ENCODE measurements around the gene HSFX2.
"Not testable (repeated sequence)": the region's sequence is repeated elsewhere in the genome, so short reads cannot be mapped to it uniquely, and the experiment has no call there.

Gene HSFX2

DNA sequence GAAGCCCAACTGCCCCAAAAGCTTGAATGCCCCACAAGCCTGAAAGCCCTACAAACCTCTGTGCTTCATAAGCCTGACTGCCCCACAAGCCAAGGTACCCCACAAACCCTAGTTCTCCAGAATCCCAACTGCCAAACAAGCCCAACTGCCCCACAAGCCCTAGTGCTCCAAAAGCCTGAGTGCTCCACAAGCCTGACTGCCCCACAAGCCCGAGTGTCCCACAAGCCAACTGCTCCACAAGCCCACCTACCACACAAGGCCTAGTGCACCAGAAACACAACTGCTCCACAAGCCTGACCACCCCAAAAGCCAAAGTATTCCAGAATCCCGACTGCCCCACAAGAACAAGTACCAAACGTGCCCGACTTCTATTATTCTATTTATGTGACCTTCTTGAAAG lies 31.8 kb downstream of the HSFX2 start:
- no peak overlapping the region for H3K4me3 ChIP-seq (ENCODE audit: low read length, poor library complexity, severe bottlenecking)
- no peak overlapping the region for H3K9ac ChIP-seq (ENCODE audit: low read depth, low read length, poor library complexity, severe bottlenecking)
- H3K4me2 ChIP-seq (ENCODE audit: low read depth, low read length, poor library complexity, severe bottlenecking) = no peak overlapping the region
- H3K36me3 ChIP-seq (ENCODE audit: insufficient read depth, low read length) = no peaks in the 10 kb centered on the region
- no peak for TF ChIP-seq EZH2phosphoT487 (IDR thresholded peaks at IDR 0.05; ENCODE audit: borderline replicate concordance)
- TF ChIP-seq, protein P1, sequence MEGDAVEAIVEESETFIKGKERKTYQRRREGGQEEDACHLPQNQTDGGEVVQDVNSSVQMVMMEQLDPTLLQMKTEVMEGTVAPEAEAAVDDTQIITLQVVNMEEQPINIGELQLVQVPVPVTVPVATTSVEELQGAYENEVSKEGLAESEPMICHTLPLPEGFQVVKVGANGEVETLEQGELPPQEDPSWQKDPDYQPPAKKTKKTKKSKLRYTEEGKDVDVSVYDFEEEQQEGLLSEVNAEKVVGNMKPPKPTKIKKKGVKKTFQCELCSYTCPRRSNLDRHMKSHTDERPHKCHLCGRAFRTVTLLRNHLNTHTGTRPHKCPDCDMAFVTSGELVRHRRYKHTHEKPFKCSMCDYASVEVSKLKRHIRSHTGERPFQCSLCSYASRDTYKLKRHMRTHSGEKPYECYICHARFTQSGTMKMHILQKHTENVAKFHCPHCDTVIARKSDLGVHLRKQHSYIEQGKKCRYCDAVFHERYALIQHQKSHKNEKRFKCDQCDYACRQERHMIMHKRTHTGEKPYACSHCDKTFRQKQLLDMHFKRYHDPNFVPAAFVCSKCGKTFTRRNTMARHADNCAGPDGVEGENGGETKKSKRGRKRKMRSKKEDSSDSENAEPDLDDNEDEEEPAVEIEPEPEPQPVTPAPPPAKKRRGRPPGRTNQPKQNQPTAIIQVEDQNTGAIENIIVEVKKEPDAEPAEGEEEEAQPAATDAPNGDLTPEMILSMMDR (conservative IDR thresholded peaks at IDR 0.05; ENCODE audit: low read length) = no peak
- H3K27me3 ChIP-seq (ENCODE audit: insufficient read depth, low read length, poor library complexity, severe bottlenecking) = no peaks in the 10 kb centered on the region
- H2AFZ ChIP-seq (ENCODE audit: low read length) = no peak overlapping the region
- H3F3A ChIP-seq (ENCODE audit: low read depth) = no peaks in the 10 kb centered on the region
- H3K4me1 ChIP-seq (ENCODE audit: insufficient read depth, low read length, poor library complexity, severe bottlenecking) = no peaks in the 10 kb centered on the region
- H4K20me1 ChIP-seq (ENCODE audit: insufficient read depth, low read length, poor library complexity, severe bottlenecking) = no peaks in the 10 kb centered on the region
- no peaks in the 10 kb centered on the region for H3K79me2 ChIP-seq (ENCODE audit: insufficient read depth, low read length)
- H3K9me2 ChIP-seq (replicated peaks; ENCODE audit: low read depth, low read length) = no peaks in the 10 kb centered on the region
- no peaks in the 10 kb centered on the region for H3K9me3 ChIP-seq (ENCODE audit: insufficient read depth, low read depth, low read length)

DNA sequence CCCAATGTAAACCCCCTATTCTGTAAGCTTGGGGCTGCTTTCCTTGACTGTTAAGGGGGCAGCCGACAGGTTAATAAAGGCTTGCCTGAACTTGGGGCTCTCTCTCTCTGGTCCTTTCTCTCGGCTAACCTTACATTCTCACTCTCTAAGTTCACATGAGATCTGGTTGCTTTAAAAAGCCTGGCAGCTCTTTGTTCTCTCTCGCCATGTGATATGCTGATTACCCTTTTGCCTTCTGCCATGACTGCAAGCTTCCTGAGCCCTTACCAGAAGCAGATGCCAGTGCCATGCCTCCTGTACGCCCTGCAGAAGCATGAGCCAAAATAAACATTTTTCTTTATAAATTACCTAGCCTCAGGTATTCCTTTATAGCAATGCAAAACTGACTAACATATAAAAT lies 39.9 kb downstream of the HSFX2 start:
- not testable (repeated sequence) for H4K20me1 ChIP-seq (ENCODE audit: insufficient read depth, low read length, poor library complexity, severe bottlenecking); H3K9me2 ChIP-seq (replicated peaks; ENCODE audit: low read depth, low read length); H3K36me3 ChIP-seq (ENCODE audit: insufficient read depth, low read length); H3K9me3 ChIP-seq (ENCODE audit: insufficient read depth, low read depth, low read length); H3K4me1 ChIP-seq (ENCODE audit: insufficient read depth, low read length, poor library complexity, severe bottlenecking); H3K4me3 ChIP-seq (ENCODE audit: low read length, poor library complexity, severe bottlenecking); H3F3A ChIP-seq (ENCODE audit: low read depth); H3K79me2 ChIP-seq (ENCODE audit: insufficient read depth, low read length); H2AFZ ChIP-seq (ENCODE audit: low read length); H3K27me3 ChIP-seq (ENCODE audit: insufficient read depth, low read length, poor library complexity, severe bottlenecking); H3K4me2 ChIP-seq (ENCODE audit: low read depth, low read length, poor library complexity, severe bottlenecking); H3K9ac ChIP-seq (ENCODE audit: low read depth, low read length, poor library complexity, severe bottlenecking)

DNA sequence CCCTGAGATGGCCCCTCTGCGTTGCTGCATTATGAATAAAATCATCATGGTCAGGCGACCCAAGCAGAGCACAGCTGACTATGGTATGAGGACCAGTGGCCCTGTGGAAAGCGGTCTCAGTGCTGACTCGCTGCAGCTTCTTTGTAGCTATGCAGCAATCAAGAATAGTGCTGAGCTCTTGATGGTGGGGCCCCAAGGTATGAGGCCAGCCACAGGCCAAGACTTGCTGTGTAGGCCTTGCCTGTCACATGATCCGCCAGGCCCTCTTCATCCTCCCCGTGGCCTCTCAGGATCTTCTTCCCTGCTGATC lies 43.2 kb downstream of the HSFX2 start:
- H3K4me2 ChIP-seq (ENCODE audit: low read depth, low read length, poor library complexity, severe bottlenecking); H3K4me1 ChIP-seq (ENCODE audit: insufficient read depth, low read length, poor library complexity, severe bottlenecking); H3K9me2 ChIP-seq (replicated peaks; ENCODE audit: low read depth, low read length); H3K36me3 ChIP-seq (ENCODE audit: insufficient read depth, low read length); H3K9ac ChIP-seq (ENCODE audit: low read depth, low read length, poor library complexity, severe bottlenecking); H3K79me2 ChIP-seq (ENCODE audit: insufficient read depth, low read length); H4K20me1 ChIP-seq (ENCODE audit: insufficient read depth, low read length, poor library complexity, severe bottlenecking); H3K27me3 ChIP-seq (ENCODE audit: insufficient read depth, low read length, poor library complexity, severe bottlenecking); H2AFZ ChIP-seq (ENCODE audit: low read length); H3F3A ChIP-seq (ENCODE audit: low read depth); H3K9me3 ChIP-seq (ENCODE audit: insufficient read depth, low read depth, low read length); H3K4me3 ChIP-seq (ENCODE audit: low read length, poor library complexity, severe bottlenecking): not testable (repeated sequence)

DNA sequence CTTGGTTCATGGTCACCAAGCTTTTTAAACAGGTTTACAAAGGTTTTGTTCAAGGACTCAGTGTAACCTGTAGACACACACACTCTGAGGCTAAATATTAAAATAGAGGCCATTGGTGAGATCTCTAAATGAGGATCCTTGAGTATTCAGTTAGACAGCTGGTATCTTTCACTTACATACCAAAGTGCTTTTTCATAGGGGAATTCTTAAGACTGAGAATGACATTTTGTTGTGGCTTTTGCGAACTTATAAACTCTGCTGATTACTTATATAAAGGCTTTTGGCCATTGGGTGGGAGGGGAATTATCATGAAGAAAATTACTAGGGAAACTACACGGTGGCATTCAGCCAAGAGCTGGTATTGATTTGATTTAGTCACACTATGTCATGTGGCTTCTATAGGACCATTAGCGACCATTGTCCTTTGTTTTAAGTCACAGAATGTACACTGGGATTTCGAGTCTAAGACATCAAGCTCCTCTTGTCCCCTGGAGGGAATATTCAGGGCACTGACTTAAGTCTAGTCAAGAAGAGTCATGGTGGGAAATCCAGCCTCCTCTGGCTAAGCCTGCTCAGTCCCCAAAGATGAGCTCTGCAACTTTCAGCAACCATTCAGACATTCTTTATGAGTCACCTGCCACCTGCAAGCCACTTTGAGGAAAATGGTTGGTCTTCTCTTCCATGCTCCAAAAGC lies 43.7 kb downstream of the HSFX2 start:
- H3K9me3 ChIP-seq (ENCODE audit: insufficient read depth, low read depth, low read length) = not testable (repeated sequence)

DNA sequence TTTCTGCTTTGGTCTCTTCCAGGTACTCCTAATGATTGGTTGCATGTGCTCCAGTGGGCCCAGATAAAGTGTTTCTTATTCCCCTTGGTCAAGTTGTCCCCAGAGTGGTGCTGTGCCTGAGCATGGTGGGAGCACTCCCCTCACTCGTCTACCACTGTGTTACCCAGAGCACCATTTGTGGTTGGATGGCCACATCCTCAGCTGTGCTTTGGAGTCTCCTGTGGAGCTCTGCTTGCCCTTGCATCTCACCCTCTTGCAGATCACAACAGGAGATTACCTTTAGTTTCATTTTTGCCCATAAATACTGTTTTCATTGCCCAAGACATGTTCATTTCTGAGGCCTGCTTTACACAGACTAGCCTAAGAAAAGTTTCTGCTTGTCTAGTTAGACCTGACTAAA lies 44.7 kb downstream of the HSFX2 start:
- not testable (repeated sequence) for H3K9ac ChIP-seq (ENCODE audit: low read depth, low read length, poor library complexity, severe bottlenecking); H3F3A ChIP-seq (ENCODE audit: low read depth); H3K4me2 ChIP-seq (ENCODE audit: low read depth, low read length, poor library complexity, severe bottlenecking); H2AFZ ChIP-seq (ENCODE audit: low read length); H4K20me1 ChIP-seq (ENCODE audit: insufficient read depth, low read length, poor library complexity, severe bottlenecking); H3K9me2 ChIP-seq (replicated peaks; ENCODE audit: low read depth, low read length); H3K4me3 ChIP-seq (ENCODE audit: low read length, poor library complexity, severe bottlenecking); H3K9me3 ChIP-seq (ENCODE audit: insufficient read depth, low read depth, low read length); H3K27me3 ChIP-seq (ENCODE audit: insufficient read depth, low read length, poor library complexity, severe bottlenecking); H3K79me2 ChIP-seq (ENCODE audit: insufficient read depth, low read length); H3K4me1 ChIP-seq (ENCODE audit: insufficient read depth, low read length, poor library complexity, severe bottlenecking); H3K36me3 ChIP-seq (ENCODE audit: insufficient read depth, low read length)

More for the DNA sequence above, 43.7 kb downstream of the HSFX2 start:
- not testable (repeated sequence) for H4K20me1 ChIP-seq (ENCODE audit: insufficient read depth, low read length, poor library complexity, severe bottlenecking); H3K79me2 ChIP-seq (ENCODE audit: insufficient read depth, low read length); H3K36me3 ChIP-seq (ENCODE audit: insufficient read depth, low read length); H3K27me3 ChIP-seq (ENCODE audit: insufficient read depth, low read length, poor library complexity, severe bottlenecking); H2AFZ ChIP-seq (ENCODE audit: low read length); H3F3A ChIP-seq (ENCODE audit: low read depth); H3K4me2 ChIP-seq (ENCODE audit: low read depth, low read length, poor library complexity, severe bottlenecking); H3K9ac ChIP-seq (ENCODE audit: low read depth, low read length, poor library complexity, severe bottlenecking); H3K4me3 ChIP-seq (ENCODE audit: low read length, poor library complexity, severe bottlenecking); H3K4me1 ChIP-seq (ENCODE audit: insufficient read depth, low read length, poor library complexity, severe bottlenecking); H3K9me2 ChIP-seq (replicated peaks; ENCODE audit: low read depth, low read length)

DNA sequence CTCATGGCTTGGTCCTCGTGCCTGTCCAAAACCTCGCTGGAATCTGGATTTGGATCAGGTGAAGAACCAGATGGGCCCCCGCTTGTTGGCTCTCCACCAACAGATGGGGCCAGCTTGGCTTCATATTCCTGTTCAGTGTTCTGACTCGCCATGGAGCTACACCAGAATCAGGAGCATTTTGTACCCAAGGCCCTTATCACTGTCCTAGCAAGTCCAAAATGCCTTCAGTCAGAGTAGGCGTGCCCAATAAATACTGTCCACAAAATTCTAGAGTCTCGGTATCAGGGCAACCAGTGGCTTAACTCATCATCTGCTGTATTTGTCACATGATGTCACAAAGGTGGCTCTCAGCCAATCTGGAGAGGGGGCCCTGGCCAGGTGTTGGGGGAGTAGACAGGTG lies 45.4 kb downstream of the HSFX2 start, which contains the start of gene HSFX3:
Gene HSFX3 (minus strand): TSS at position 224 of the 400 bp plus-strand sequence. CDS start 72 bp downstream, at position 152.
- H3K36me3 ChIP-seq (ENCODE audit: insufficient read depth, low read length); H3K79me2 ChIP-seq (ENCODE audit: insufficient read depth, low read length); H3K9me2 ChIP-seq (replicated peaks; ENCODE audit: low read depth, low read length); H3F3A ChIP-seq (ENCODE audit: low read depth); H3K9me3 ChIP-seq (ENCODE audit: insufficient read depth, low read depth, low read length); H3K4me3 ChIP-seq (ENCODE audit: low read length, poor library complexity, severe bottlenecking); H3K4me2 ChIP-seq (ENCODE audit: low read depth, low read length, poor library complexity, severe bottlenecking); H3K4me1 ChIP-seq (ENCODE audit: insufficient read depth, low read length, poor library complexity, severe bottlenecking); H3K27me3 ChIP-seq (ENCODE audit: insufficient read depth, low read length, poor library complexity, severe bottlenecking); H2AFZ ChIP-seq (ENCODE audit: low read length); H3K9ac ChIP-seq (ENCODE audit: low read depth, low read length, poor library complexity, severe bottlenecking); H4K20me1 ChIP-seq (ENCODE audit: insufficient read depth, low read length, poor library complexity, severe bottlenecking): not testable (repeated sequence)

DNA sequence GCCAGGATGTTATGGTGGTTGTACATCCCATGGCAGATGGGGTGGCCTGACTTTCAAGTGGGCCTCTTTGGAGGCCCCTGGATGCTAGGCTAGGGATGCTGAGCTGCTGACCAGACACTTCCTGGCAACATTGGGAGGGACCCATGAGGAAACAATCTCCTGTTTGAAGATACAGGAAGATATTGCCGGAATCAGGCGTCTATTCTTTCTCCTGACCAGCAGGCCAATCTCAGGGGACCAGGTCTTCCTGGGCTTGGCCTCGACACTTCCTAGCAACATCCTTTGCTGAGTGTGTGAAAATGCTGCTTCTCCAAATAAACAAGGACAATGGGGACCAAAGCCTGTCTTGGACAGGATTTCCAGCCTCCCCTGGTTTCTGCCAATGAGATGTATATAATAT lies 47.3 kb downstream of the HSFX2 start:
- H3K9ac ChIP-seq (ENCODE audit: low read depth, low read length, poor library complexity, severe bottlenecking); H4K20me1 ChIP-seq (ENCODE audit: insufficient read depth, low read length, poor library complexity, severe bottlenecking); H3K4me3 ChIP-seq (ENCODE audit: low read length, poor library complexity, severe bottlenecking): not testable (repeated sequence)

More for the DNA sequence above, 47.3 kb downstream of the HSFX2 start:
- not testable (repeated sequence) for H3K4me2 ChIP-seq (ENCODE audit: low read depth, low read length, poor library complexity, severe bottlenecking); H3K9me3 ChIP-seq (ENCODE audit: insufficient read depth, low read depth, low read length); H3K79me2 ChIP-seq (ENCODE audit: insufficient read depth, low read length); H3K36me3 ChIP-seq (ENCODE audit: insufficient read depth, low read length); H3F3A ChIP-seq (ENCODE audit: low read depth); H3K4me1 ChIP-seq (ENCODE audit: insufficient read depth, low read length, poor library complexity, severe bottlenecking); H3K9me2 ChIP-seq (replicated peaks; ENCODE audit: low read depth, low read length); H2AFZ ChIP-seq (ENCODE audit: low read length); H3K27me3 ChIP-seq (ENCODE audit: insufficient read depth, low read length, poor library complexity, severe bottlenecking)
